ENCODE data around the gene FCF1. TPM values are rescaled to one million over a fixed set of nuclear protein-coding genes. Genes with fewer than 3 reads are reported as not detected.

The FCF1 gene
- total RNA-seq, 1 donor from 2014 or later: 40.7 TPM

DNA sequence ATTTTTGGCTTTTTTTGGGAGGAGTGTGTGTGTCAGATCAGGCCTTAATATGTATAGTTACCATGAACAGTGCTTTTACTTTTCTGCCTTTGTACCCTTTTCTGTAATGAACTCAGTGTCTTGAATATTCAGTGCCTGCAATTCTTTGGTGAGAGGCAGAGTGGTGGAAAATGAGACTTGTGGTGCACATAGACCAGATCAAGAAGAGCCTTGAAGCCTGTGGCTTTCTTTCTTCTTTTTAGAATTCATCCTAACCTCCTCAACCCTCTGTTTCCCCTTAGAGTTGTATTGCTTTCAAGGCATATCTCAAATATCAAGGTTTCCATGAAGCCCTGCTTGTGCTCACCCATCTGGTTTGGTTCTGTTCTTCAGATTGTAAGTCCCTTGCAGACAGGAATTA is 52.8 kb downstream of the FCF1 start:
- DNase-seq (no peak), ATAC-seq (no peak)
- no peaks in the 10 kb centered on the region for H3K9me3 ChIP-seq
- H3K4me1 ChIP-seq: peaks cover 45% of the 10 kb centered on the region
- no peaks in the 10 kb centered on the region for H3K27me3 ChIP-seq
- H3K36me3 ChIP-seq: no peaks in the 10 kb centered on the region
- no peak for TF ChIP-seq CTCF (IDR thresholded peaks at IDR 0.05)
- no peak overlapping the region for H3K27ac ChIP-seq
- H3K4me3 ChIP-seq: peak overlapping the region; percentile 81
- intact Hi-C loops (cut with DNase I): no loop called here

DNA sequence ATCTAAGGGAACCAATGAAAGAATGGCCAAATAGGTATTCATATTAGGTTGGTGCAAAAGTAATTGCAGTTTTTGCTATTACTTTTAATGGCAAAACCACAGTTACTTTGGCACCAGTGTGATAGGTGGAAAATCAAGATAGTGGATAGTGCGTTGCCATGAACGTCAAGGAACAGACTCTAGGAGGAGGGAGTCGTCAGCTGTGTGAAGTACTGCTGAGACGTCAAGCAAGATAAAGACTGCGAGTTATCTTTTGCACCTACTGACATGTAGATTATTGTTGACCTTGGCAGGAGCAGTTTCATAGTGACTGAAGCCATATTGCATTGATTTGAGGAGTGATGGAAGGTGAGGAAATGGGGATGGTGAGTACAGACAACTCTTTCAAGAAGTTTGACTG is 58.5 kb downstream of the FCF1 start:
- no peak for TF ChIP-seq CTCF (IDR thresholded peaks at IDR 0.05)
- ATAC-seq (no peak), DNase-seq (no peak)
- no peaks in the 10 kb centered on the region for H3K27me3 ChIP-seq
- no peak overlapping the region for H3K4me3 ChIP-seq
- no peak overlapping the region for H3K27ac ChIP-seq
- H3K36me3 ChIP-seq: peaks cover 4% of the 10 kb centered on the region
- H3K9me3 ChIP-seq: no peaks in the 10 kb centered on the region
- peaks cover 27% of the 10 kb centered on the region for H3K4me1 ChIP-seq
- intact Hi-C loops (cut with DNase I): no loop called here

GRCh38 chr14:74784634-74785033 is 71.7 kb downstream of the FCF1 start:
- TF ChIP-seq CTCF (IDR thresholded peaks at IDR 0.05): no peak
- Histone ChIP-seq H3K9me3 (no peaks in the 10 kb centered on the region), H3K4me3 (no peak overlapping the region), H3K27ac (no peak overlapping the region), H3K4me1 (no peaks in the 10 kb centered on the region), H3K36me3 (peaks cover 72% of the 10 kb centered on the region), H3K27me3 (no peaks in the 10 kb centered on the region)
- DNase-seq (no peak), ATAC-seq (no peak)
- intact Hi-C loops (cut with DNase I): no loop called here

DNA sequence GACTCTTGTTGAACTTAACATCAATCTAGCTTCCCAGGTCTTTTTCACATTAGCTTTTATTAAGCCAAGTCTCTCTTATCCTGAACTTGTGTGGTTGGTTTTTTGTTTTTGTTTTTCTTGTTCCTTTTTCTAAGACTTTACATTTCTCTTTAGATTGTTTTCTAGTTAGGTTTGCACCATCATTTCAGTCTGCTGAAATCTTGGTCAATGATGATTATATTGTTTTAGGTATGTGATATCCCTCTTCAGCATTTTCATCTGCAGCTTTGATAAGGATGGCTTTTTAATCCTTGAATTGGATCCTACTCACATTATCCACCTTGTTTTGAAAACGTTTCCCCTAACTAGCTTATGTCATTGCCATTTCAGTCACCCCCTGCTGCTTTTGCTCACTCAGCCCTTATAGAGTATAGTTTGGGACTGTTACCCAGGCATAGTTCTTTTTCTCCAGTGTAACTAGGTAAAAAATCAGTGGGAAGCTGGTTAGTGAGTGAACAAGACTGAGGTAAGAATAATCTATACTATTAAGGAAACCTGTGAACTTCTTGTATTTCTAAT is 72.2 kb downstream of the FCF1 start:
- Histone ChIP-seq H3K27ac (no peak overlapping the region), H3K4me3 (no peak overlapping the region), H3K36me3 (peaks cover 67% of the 10 kb centered on the region), H3K27me3 (no peaks in the 10 kb centered on the region), H3K4me1 (no peaks in the 10 kb centered on the region), H3K9me3 (no peaks in the 10 kb centered on the region)
- ATAC-seq (no peak), DNase-seq (no peak)
- no peak for TF ChIP-seq CTCF (IDR thresholded peaks at IDR 0.05)
- intact Hi-C loops (cut with DNase I): no loop called here

GRCh38 chr14:74786796-74787315 is 73.9 kb downstream of the FCF1 start:
- DNase-seq (no peak), ATAC-seq (no peak)
- TF ChIP-seq CTCF (IDR thresholded peaks at IDR 0.05): no peak
- H3K9me3 ChIP-seq: no peaks in the 10 kb centered on the region
- no peak overlapping the region for H3K27ac ChIP-seq
- no peaks in the 10 kb centered on the region for H3K4me1 ChIP-seq
- no peaks in the 10 kb centered on the region for H3K27me3 ChIP-seq
- intact Hi-C loops (cut with DNase I): no loop called here
- no peak overlapping the region for H3K4me3 ChIP-seq
- H3K36me3 ChIP-seq: peaks cover 50% of the 10 kb centered on the region

Other genes with a start within 250 kb of the FCF1 start
- 849 TPM for gene NPC2, start 219.8 kb upstream of the FCF1 start, total RNA-seq
- 21.4 TPM for gene ISCA2, start 219.4 kb upstream of the FCF1 start, total RNA-seq
- gene LTBP2, start 100.9 kb upstream of the FCF1 start, total RNA-seq: 117 TPM
- gene AREL1, start 64 bp upstream of the FCF1 start, total RNA-seq: 36.8 TPM
- gene YLPM1, start 50.2 kb downstream of the FCF1 start, total RNA-seq: 53.0 TPM
- not detected for gene PROX2, start 163.0 kb downstream of the FCF1 start, total RNA-seq
- 90.1 TPM for gene DLST, start 168.8 kb downstream of the FCF1 start, total RNA-seq
- gene RPS6KL1, start 210.1 kb downstream of the FCF1 start, total RNA-seq: 5.1 TPM
- 4.7 TPM for gene PGF, start 242.5 kb downstream of the FCF1 start, total RNA-seq